SU-DHL-6 (cell line): Measurements from ENCODE around the gene CMSS1.
"Not testable (repeated sequence)": the region's sequence is repeated elsewhere in the genome, so short reads cannot be mapped to it uniquely, and the experiment has no call there.

ENCODE experiments used
- H2AFZ ChIP-seq: fragments of 200-600 bp; sonication (generic); 2 replicates; pipeline ENCODE4 v1.6.1; 2014; ENCODE audit warnings: low read depth, mild to moderate bottlenecking, moderate library complexity, mixed read lengths, antibody characterized with exemption, low read length; ENCODE audit not compliant: severe bottlenecking
- H3F3A ChIP-seq: fragments of 200-600 bp; shearing (Covaris generic); 2 replicates; pipeline ENCODE4 v1.6.0; 2016; ENCODE audit warnings: antibody characterized with exemption, mild to moderate bottlenecking; ENCODE audit not compliant: insufficient read depth
- H3K27ac ChIP-seq: fragments of 200-600 bp; sonication (generic); 2 replicates; pipeline ENCODE4 v1.5.1; 2016; ENCODE audit warnings: low read depth, mild to moderate bottlenecking, low read length, moderate library complexity, mixed read lengths
- H3K27me3 ChIP-seq: fragments of 200-600 bp; sonication (generic), shearing (Covaris generic); 2 replicates; pipeline ENCODE4 v1.6.0; 2014; ENCODE audit warnings: mild to moderate bottlenecking, low read length
- H3K36me3 ChIP-seq: fragments of 200-600 bp; sonication (generic); 2 replicates; pipeline ENCODE4 v1.6.1; 2014; ENCODE audit warnings: mild to moderate bottlenecking, low read length, mixed read lengths
- H3K4me2 ChIP-seq: fragments of 300-600, 200-600 bp; shearing (Covaris generic), sonication (generic); 2 replicates; pipeline ENCODE4 v1.6.0; 2014; ENCODE audit warnings: low read length, low read depth, mild to moderate bottlenecking; ENCODE audit not compliant: poor library complexity, severe bottlenecking
- H3K4me3 ChIP-seq: fragments of 200-600 bp; sonication (generic); 2 replicates; pipeline ENCODE4 v1.5.1; 2014; ENCODE audit warnings: antibody characterized with exemption, low read length, mild to moderate bottlenecking, mixed read lengths; ENCODE audit not compliant: insufficient read depth, poor library complexity, severe bottlenecking
- H3K79me2 ChIP-seq: fragments of 200-600 bp; sonication (generic); 2 replicates; pipeline ENCODE4 v1.6.1; 2014; ENCODE audit warnings: mild to moderate bottlenecking, low read length, moderate library complexity; ENCODE audit not compliant: insufficient read depth
- H3K9ac ChIP-seq: fragments of 200-600 bp; sonication (generic); 2 replicates; pipeline ENCODE4 v1.7.0; 2014; ENCODE audit warnings: mild to moderate bottlenecking, low read length
- H3K9me2 ChIP-seq: fragments of 200-600 bp; sonication (generic); replicated peaks from 2 replicates; pipeline ENCODE4 v1.6.1; 2014; ENCODE audit warnings: low read length; ENCODE audit not compliant: insufficient read depth
- H3K9me3 ChIP-seq: fragments of 200-600 bp; sonication (generic); 2 replicates; pipeline ENCODE4 v1.6.1; 2014; ENCODE audit warnings: low read length, mixed read lengths; ENCODE audit not compliant: insufficient read depth
- H4K20me1 ChIP-seq: fragments of 200-600 bp; sonication (generic); 2 replicates; pipeline ENCODE4 v1.6.1; 2014; ENCODE audit warnings: low read depth, mild to moderate bottlenecking, antibody characterized with exemption, low read length, moderate library complexity, mixed read lengths
- EZH2phosphoT487 ChIP-seq: fragments of 200-600 bp; sonication (generic), shearing (Covaris generic); conservative IDR thresholded peaks from 2 replicates; pipeline ENCODE4 v1.6.1; 2018; ENCODE audit warnings: mild to moderate bottlenecking, antibody characterized with exemption, low read length, moderate library complexity, mixed read lengths
- TF ChIP-seq, protein P1 (sequence below): fragments of 200-600 bp; sonication (generic); IDR thresholded peaks from one replicate; pipeline ENCODE4 v1.5.1; 2017; ENCODE audit warnings: antibody characterized with exemption, mild to moderate bottlenecking, low read length, moderate library complexity; ENCODE audit not compliant: insufficient read depth, poor library complexity, severe bottlenecking

The CMSS1 gene

DNA sequence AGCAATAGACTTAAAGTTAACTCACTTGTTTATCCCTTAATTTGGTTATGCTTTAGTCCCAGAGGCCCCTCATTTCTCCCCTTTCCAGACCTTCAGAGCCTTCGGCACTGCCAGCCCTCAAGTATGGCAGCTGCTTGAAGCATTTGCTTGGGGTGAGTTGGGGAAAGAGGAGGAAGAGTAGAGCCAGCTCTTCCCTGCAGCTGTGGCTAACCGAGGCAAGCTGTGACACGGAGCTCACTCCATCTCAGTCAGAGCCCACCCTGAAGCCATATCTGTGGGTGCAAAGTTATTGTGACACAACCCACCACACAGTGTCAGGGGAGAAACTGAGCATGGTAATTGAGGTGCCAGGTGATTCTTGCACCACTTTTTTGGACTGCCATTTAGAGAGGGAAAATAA lies 230.6 kb downstream of the CMSS1 start:
- H3K9ac ChIP-seq, result no peak overlapping the region
- H4K20me1 ChIP-seq, result 0 out of 2 replicates have a peak, but pooled peaks cover 13% of the 10 kb centered on the region
- H3K79me2 ChIP-seq, result no peaks in the 10 kb centered on the region
- no peaks in the 10 kb centered on the region for H3K36me3 ChIP-seq
- no peak overlapping the region for H3K4me3 ChIP-seq
- no peaks in the 10 kb centered on the region for H3K9me2 ChIP-seq
- no peak overlapping the region for H2AFZ ChIP-seq
- H3K4me2 ChIP-seq, result peak overlapping the region; percentile 51
- H3K9me3 ChIP-seq, result no peaks in the 10 kb centered on the region
- no peaks in the 10 kb centered on the region for H3K27me3 ChIP-seq
- no peak overlapping the region for H3K27ac ChIP-seq
- H3F3A ChIP-seq, result peaks cover 21% of the 10 kb centered on the region
- no peak for TF ChIP-seq EZH2phosphoT487
- TF ChIP-seq, protein P1, sequence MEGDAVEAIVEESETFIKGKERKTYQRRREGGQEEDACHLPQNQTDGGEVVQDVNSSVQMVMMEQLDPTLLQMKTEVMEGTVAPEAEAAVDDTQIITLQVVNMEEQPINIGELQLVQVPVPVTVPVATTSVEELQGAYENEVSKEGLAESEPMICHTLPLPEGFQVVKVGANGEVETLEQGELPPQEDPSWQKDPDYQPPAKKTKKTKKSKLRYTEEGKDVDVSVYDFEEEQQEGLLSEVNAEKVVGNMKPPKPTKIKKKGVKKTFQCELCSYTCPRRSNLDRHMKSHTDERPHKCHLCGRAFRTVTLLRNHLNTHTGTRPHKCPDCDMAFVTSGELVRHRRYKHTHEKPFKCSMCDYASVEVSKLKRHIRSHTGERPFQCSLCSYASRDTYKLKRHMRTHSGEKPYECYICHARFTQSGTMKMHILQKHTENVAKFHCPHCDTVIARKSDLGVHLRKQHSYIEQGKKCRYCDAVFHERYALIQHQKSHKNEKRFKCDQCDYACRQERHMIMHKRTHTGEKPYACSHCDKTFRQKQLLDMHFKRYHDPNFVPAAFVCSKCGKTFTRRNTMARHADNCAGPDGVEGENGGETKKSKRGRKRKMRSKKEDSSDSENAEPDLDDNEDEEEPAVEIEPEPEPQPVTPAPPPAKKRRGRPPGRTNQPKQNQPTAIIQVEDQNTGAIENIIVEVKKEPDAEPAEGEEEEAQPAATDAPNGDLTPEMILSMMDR, result no peak

DNA sequence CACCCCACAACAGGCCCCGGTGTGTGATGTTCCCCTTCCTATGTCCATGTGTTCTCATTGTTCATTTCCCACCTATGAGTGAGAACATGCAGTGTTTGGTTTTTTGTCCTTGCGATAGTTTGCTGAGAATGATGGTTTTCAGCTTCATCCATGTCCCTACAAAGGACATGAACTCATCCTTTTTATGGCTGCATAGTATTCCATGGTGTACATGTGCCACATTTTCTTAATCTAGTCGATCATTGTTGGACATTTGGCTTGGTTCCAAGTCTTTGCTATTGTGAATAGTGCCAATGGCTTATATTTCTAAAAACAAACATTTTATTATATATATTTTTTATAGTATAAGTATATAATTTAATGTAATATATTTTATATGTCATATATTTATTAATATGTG lies 233.9 kb downstream of the CMSS1 start:
- H2AFZ ChIP-seq, H3K4me2 ChIP-seq, H3K27me3 ChIP-seq, H4K20me1 ChIP-seq, H3K9ac ChIP-seq, H3K9me3 ChIP-seq, H3K36me3 ChIP-seq, H3K4me3 ChIP-seq, H3K79me2 ChIP-seq, H3K27ac ChIP-seq, H3K9me2 ChIP-seq: not testable (repeated sequence)
- peaks cover 13% of the 10 kb centered on the region for H3F3A ChIP-seq

DNA sequence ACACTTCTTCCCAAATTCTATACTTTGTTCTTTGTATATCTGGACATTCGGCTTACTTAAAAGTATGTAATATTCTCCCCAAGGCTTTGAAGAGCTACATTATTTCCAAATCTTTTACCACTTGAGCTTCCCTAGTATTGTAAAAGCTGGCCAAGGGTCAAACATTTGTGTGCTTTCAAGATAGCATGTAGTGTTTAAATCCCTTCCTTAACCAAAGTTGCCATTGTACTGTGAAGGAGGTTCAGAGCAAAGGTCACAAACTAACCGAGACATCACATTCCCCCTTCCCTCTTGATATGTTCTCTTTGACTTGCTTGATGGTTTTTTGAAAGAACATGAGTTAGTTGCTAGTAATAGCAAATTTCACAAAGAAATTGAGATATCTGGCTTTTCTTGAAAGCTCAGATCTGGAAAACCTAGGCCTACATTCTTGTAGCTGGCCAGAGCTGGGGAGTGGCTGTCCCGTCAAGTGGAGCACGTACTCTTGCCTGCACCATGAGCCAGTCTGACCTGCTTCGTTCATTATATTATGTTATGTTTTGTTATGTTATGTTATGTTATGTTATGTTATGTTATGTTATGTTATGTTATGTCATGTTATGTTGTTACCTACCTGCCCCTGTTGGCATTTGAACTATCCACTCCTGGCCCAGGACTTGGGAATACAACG lies 236.4 kb downstream of the CMSS1 start:
- Histone ChIP-seq H3K9me2 (no peaks in the 10 kb centered on the region), H2AFZ (no peak overlapping the region), H4K20me1 (no peaks in the 10 kb centered on the region), H3K4me2 (no peak overlapping the region), H3K27ac (no peak overlapping the region), H3K9ac (no peak overlapping the region), H3K9me3 (no peaks in the 10 kb centered on the region), H3K36me3 (no peaks in the 10 kb centered on the region), H3K79me2 (no peaks in the 10 kb centered on the region), H3K27me3 (no peaks in the 10 kb centered on the region), H3K4me3 (no peak overlapping the region), H3F3A (no peaks in the 10 kb centered on the region)
- TF ChIP-seq, protein P1, result no peak
- no peak for TF ChIP-seq EZH2phosphoT487

DNA sequence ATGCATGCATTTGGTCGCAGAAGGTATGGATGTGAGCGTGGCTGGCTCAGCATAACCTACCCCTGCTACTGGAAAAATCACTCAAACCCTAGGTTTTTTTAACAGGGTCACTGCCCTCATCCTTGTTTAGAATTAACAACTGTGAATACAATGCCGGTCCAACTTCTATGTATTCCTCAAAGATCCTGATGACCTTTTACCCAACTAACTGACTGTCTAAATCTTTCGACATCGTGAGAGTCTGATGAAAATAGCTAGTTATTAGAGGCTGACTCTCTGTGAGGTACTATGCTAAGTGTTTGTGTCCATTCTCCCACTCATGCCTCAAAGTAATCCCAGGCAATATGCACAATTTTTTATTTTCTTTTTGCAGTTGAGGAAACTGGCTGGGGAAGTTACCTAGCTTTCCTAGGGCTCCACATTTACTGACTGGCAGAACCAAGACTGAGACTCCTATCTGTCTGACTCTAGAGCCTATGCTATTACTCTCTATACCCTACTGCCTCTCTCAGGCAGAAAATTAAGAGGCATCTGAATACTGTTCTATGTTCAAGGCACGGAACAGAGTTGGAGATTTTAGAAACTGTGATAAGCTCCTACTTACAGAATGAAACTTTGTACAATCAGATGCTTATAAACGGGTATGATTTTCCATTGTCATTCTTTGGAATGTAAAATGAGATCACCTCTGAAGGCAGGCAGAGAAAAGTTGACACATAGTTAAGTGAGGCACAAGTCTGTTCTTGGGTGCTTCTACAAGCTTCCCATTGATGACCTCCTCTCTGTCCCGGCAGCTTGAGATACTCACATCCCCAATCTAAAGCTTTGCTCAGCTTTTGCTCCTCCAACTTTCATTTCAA lies 240.3 kb downstream of the CMSS1 start:
- Histone ChIP-seq H3K9me3 (no peaks in the 10 kb centered on the region), H3K4me3 (no peak overlapping the region), H4K20me1 (no peaks in the 10 kb centered on the region), H3K36me3 (no peaks in the 10 kb centered on the region), H3K9me2 (no peaks in the 10 kb centered on the region), H3K27ac (no peak overlapping the region), H3F3A (no peaks in the 10 kb centered on the region), H3K9ac (no peak overlapping the region), H3K79me2 (no peaks in the 10 kb centered on the region), H2AFZ (no peak overlapping the region), H3K27me3 (no peaks in the 10 kb centered on the region), H3K4me2 (no peak overlapping the region)
- TF ChIP-seq EZH2phosphoT487, result no peak
- TF ChIP-seq, protein P1, result no peak
